B cell (primary cell): ENCODE results near the gene TPP1.

Experiments used
- EZH2 ChIP-seq: IDR thresholded peaks from 2 replicates; pipeline ENCODE4 v1.6.1; 2012; ENCODE audit warnings: borderline replicate concordance, low read depth, mild to moderate bottlenecking, moderate library complexity, low read length; ENCODE audit not compliant: insufficient read depth, poor library complexity, severe bottlenecking
- TF ChIP-seq, protein P1 (sequence below): fragments of 200-600 bp; IDR thresholded peaks from one replicate; pipeline ENCODE4 v1.8.0; 2022; ENCODE audit warnings: antibody characterized with exemption, mild to moderate bottlenecking

- TF ChIP-seq, protein P1, sequence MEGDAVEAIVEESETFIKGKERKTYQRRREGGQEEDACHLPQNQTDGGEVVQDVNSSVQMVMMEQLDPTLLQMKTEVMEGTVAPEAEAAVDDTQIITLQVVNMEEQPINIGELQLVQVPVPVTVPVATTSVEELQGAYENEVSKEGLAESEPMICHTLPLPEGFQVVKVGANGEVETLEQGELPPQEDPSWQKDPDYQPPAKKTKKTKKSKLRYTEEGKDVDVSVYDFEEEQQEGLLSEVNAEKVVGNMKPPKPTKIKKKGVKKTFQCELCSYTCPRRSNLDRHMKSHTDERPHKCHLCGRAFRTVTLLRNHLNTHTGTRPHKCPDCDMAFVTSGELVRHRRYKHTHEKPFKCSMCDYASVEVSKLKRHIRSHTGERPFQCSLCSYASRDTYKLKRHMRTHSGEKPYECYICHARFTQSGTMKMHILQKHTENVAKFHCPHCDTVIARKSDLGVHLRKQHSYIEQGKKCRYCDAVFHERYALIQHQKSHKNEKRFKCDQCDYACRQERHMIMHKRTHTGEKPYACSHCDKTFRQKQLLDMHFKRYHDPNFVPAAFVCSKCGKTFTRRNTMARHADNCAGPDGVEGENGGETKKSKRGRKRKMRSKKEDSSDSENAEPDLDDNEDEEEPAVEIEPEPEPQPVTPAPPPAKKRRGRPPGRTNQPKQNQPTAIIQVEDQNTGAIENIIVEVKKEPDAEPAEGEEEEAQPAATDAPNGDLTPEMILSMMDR, result no peak
- TF ChIP-seq EZH2, result no peak
Measured at GRCh38 chr11:6611963-6612212, 7.3 kb downstream of the TPP1 start.
